ENCODE measurements around the gene TSPAN13. TPM values are rescaled to one million over a fixed set of nuclear protein-coding genes. Genes with fewer than 3 reads are reported as not detected.

TSPAN13 gene
- total and polyA plus RNA-seq, 2 of the 8 experiments (the other 6 are each of a cell fraction or from before 2014, with no cell fraction given), result 15.3 to 28.1 TPM

- Histone ChIP-seq H4K20me1 (replicated peaks in 1 of 2; ENCODE audit: control insufficient read depth in 1 of 2, insufficient read depth in 2 of 2, low read length in 2 of 2) (no peaks in the 10 kb centered on the region), H3K27ac (ENCODE audit: low read depth, low read length) (no peak overlapping the region), H3K14ac (ENCODE audit: insufficient read length) (no peak overlapping the region), H3K4me1 (replicated peaks in 1 of 4; ENCODE audit: control insufficient read depth in 3 of 4, insufficient read depth in 4 of 4, low read length in 3 of 4) (peaks cover 0 to 2% (median 0%) of the 10 kb centered on the region in 4 experiments; a peak in 1 of 7 replicates), H2BK120ac (replicated peaks; ENCODE audit: low read depth, low read length) (no peak overlapping the region), H4K91ac (replicated peaks; ENCODE audit: insufficient read length, low read length) (no peak overlapping the region), H3K9ac (replicated peaks in 1 of 4; ENCODE audit: extremely low read depth in 1 of 4, low read depth in 3 of 4, low read length in 3 of 4) (no peak overlapping the region), H4K5ac (ENCODE audit: insufficient read length, low read depth, low read length) (no peak overlapping the region), H3K23ac (ENCODE audit: insufficient read length) (no peak overlapping the region), H3K79me2 (ENCODE audit: control insufficient read depth in 1 of 2, insufficient read depth in 2 of 2, low read length in 2 of 2) (no peaks in the 10 kb centered on the region), H2AFZ (ENCODE audit: low read length) (no peak overlapping the region), H3K18ac (ENCODE audit: extremely low read depth, low read length) (no peak overlapping the region), H3K23me2 (ENCODE audit: low read depth, low read length) (no peaks in the 10 kb centered on the region; the same call in 1 of the 2 replicates), H2BK12ac (ENCODE audit: low read depth, low read length) (no peak overlapping the region; the same call in 1 of the 2 replicates), H3K79me1 (ENCODE audit: low read depth, low read length) (no peaks in the 10 kb centered on the region), H3K36me3 (ENCODE audit: control insufficient read depth in 2 of 4, insufficient read depth in 4 of 4, low read length in 3 of 4) (no peaks in the 10 kb centered on the region), H3K9me3 (ENCODE audit: insufficient read depth in 2 of 2, low read depth in 1 of 2, low read length in 1 of 2) (no peaks in the 10 kb centered on the region), H4K8ac (ENCODE audit: extremely low read depth, insufficient read depth, low read length) (no peak overlapping the region), H2BK5ac (ENCODE audit: low read depth, low read length) (no peak overlapping the region; the same call in 1 of the 2 replicates), H3K4me2 (ENCODE audit: insufficient read depth in 1 of 2, low read depth in 2 of 2, low read length in 2 of 2) (no peak overlapping the region), H2BK20ac (ENCODE audit: low read length) (no peak overlapping the region), H3K27me3 (replicated peaks in 1 of 4; ENCODE audit: control insufficient read depth in 3 of 4, extremely low read depth in 1 of 4, insufficient read depth in 3 of 4, low read length in 3 of 4) (peaks cover 0 to 1% (median 0%) of the 10 kb centered on the region in 4 experiments; a peak in 1 of 7 replicates), H3K4ac (replicated peaks; ENCODE audit: insufficient read length, low read depth, low read length) (no peak overlapping the region), H3K56ac (replicated peaks; ENCODE audit: insufficient read length, low read depth, low read length) (no peak overlapping the region), H2BK15ac (ENCODE audit: low read length) (no peak overlapping the region), H2AK5ac (ENCODE audit: low read depth, low read length) (no peak overlapping the region), H3K4me3 (ENCODE audit: extremely low read depth in 1 of 4, insufficient read depth in 2 of 4, low read depth in 3 of 4, low read length in 4 of 4) (no peak overlapping the region)
- TF ChIP-seq BRCA1 (IDR thresholded peaks at IDR 0.05; ENCODE audit: low read depth, low read length), result no peak
- no peak for TF ChIP-seq GABPA (IDR thresholded peaks at IDR 0.05; ENCODE audit: borderline replicate concordance, insufficient read depth, low read length)
- TF ChIP-seq SIN3A (conservative IDR thresholded peaks at IDR 0.05 in 1 of 2, IDR thresholded peaks at IDR 0.05 in 1 of 2; ENCODE audit: low read depth in 1 of 2, low read length in 2 of 2), result no peak
- no peak for TF ChIP-seq CREB1 (IDR thresholded peaks at IDR 0.05)
- TF ChIP-seq TEAD4 (IDR thresholded peaks at IDR 0.05; ENCODE audit: low read depth, low read length), result no peak
- TF ChIP-seq RBBP5 (IDR thresholded peaks at IDR 0.05; ENCODE audit: borderline replicate concordance, low read depth, low read length), result no peak
- TF ChIP-seq USF2 (IDR thresholded peaks at IDR 0.05; ENCODE audit: low read length), result no peak
- TF ChIP-seq POLR2A (IDR thresholded peaks at IDR 0.05; ENCODE audit: control extremely low read depth in 1 of 2, low read depth in 2 of 2, low read length in 2 of 2), result no peak
- TF ChIP-seq KDM1A (IDR thresholded peaks at IDR 0.05; ENCODE audit: borderline replicate concordance, low read length), result no peak
- TF ChIP-seq SUZ12 (IDR thresholded peaks at IDR 0.05; ENCODE audit: low read length), result no peak
- DNase-seq (ENCODE audit: low read depth in 1 of 2, low spot score in 2 of 2) (no peak), FAIRE-seq (no peak)
- CTCF ChIA-PET (ENCODE audit: partially characterized antibody), result interaction anchor here (1.0 to 1.2 kb wide), 2 partner anchors 26 to 130 kb away, joined by 3 to 4 read pairs; no protein-coding TSS in a partner anchor
- POLR2A ChIA-PET (ENCODE audit: partially characterized antibody), result interaction anchor here (0.7 kb wide), 1 partner anchor 203 kb away, joined by 3 read pairs; no protein-coding TSS in a partner anchor
- 96% methylated on average over 4 of the region's 4 CpGs; no CpG with 5 or more reads in 1 of the 2 experiments for WGBS, 2 experiments (ENCODE audit: extremely low coverage in 1 of 2, insufficient coverage in 1 of 2, insufficient read length in 1 of 2, insufficient replicate concordance in 2 of 2, low coverage in 1 of 2, low lambda C conversion rate in 2 of 2, missing lambda C conversion rate in 1 of 2)
Observed at GRCh38 chr7:16712916-16713315, 40.6 kb upstream of the TSPAN13 start.
